Measurements from ENCODE around the gene CSPG5. TPM values are rescaled to one million over a fixed set of nuclear protein-coding genes. Genes with fewer than 3 reads are reported as not detected.

Gene CSPG5
- polyA plus RNA-seq, 2 of the 4 experiments (the other 2 are of a cell fraction), result 0.14 to 0.93 TPM

GRCh38 chr3:47571391-47572175 lies 7.1 kb downstream of the CSPG5 start:
- POLR2A ChIA-PET, result no interaction called here
- H3K4me2 ChIP-seq, result no peak overlapping the region
- ATAC-seq, result no peak; a peak in 1 of 6 replicates
- CTCF ChIA-PET, result no interaction called here
- no peak for DNase-seq (ENCODE audit: low read depth in 1 of 2, low spot score in 1 of 2)
- no peak for FAIRE-seq
- H3K9me3 ChIP-seq, result no peaks in the 10 kb centered on the region
- TF ChIP-seq PBX3 (IDR thresholded peaks at IDR 0.05) (no peak), EHMT2 (IDR thresholded peaks at IDR 0.05; ENCODE audit: low read depth) (no peak), HEYL (CRISPR knock-in tag; IDR thresholded peaks at IDR 0.05) (no peak), JUNB (IDR thresholded peaks at IDR 0.05) (no peak), ATOH8 (CRISPR knock-in tag; IDR thresholded peaks at IDR 0.05; ENCODE audit: low read depth) (no peak), ESRRA (IDR thresholded peaks at IDR 0.05; ENCODE audit: borderline replicate concordance, low read length) (no peak), CTCF (IDR thresholded peaks at IDR 0.05) (no peak), PHF8 (IDR thresholded peaks at IDR 0.05; ENCODE audit: borderline replicate concordance, low read depth) (no peak), RAD21 (conservative IDR thresholded peaks at IDR 0.05 in 1 of 2, IDR thresholded peaks at IDR 0.05 in 1 of 2) (no peak), CHD2 (IDR thresholded peaks at IDR 0.05; ENCODE audit: low read length, partially characterized antibody) (no peak), FOSL2 (IDR thresholded peaks at IDR 0.05) (no peak), FOSL2 (CRISPR knock-in tag; IDR thresholded peaks at IDR 0.05) (no peak), USF2 (IDR thresholded peaks at IDR 0.05) (no peak), MYC (IDR thresholded peaks at IDR 0.05; ENCODE audit: borderline replicate concordance, low read length) (no peak)
- H3K4me3 ChIP-seq, result no peak overlapping the region
- WGBS (ENCODE audit: missing lambda C conversion rate), result 36% methylated on average over 5 of the region's 10 CpGs
- no peak overlapping the region for H3K27ac ChIP-seq
- H3K4me1 ChIP-seq, result no peaks in the 10 kb centered on the region

GRCh38 chr3:47568901-47569300 lies 9.8 kb downstream of the CSPG5 start:
- no peak for DNase-seq (ENCODE audit: low read depth in 1 of 2, low spot score in 1 of 2)
- no peak for ATAC-seq
- TF ChIP-seq ESRRA (IDR thresholded peaks at IDR 0.05; ENCODE audit: borderline replicate concordance, low read length) (no peak), HDAC2 (IDR thresholded peaks at IDR 0.05) (no peak), TFCP2L1 (CRISPR knock-in tag; IDR thresholded peaks at IDR 0.05) (no peak), GATA3 (IDR thresholded peaks at IDR 0.05; ENCODE audit: borderline replicate concordance) (no peak), HOXA7 (CRISPR knock-in tag; IDR thresholded peaks at IDR 0.05) (no peak), FOXS1 (CRISPR knock-in tag; IDR thresholded peaks at IDR 0.05) (no peak), CHD4 (IDR thresholded peaks at IDR 0.05; ENCODE audit: borderline replicate concordance) (no peak), RNF2 (IDR thresholded peaks at IDR 0.05; ENCODE audit: borderline replicate concordance, low read depth) (no peak), POLR2A (IDR thresholded peaks at IDR 0.05; ENCODE audit: low read length) (no peak), EP300 (IDR thresholded peaks at IDR 0.05) (no peak), JUN (IDR thresholded peaks at IDR 0.05) (no peak), MAX (IDR thresholded peaks at IDR 0.05) (no peak), NR3C1 (IDR thresholded peaks at IDR 0.05) (no peak), NPAS2 (CRISPR knock-in tag; IDR thresholded peaks at IDR 0.05; ENCODE audit: borderline replicate concordance) (no peak), CHD2 (IDR thresholded peaks at IDR 0.05; ENCODE audit: low read length, partially characterized antibody) (no peak), HOXB13 (CRISPR knock-in tag; IDR thresholded peaks at IDR 0.05; ENCODE audit: low read depth) (no peak)
- Histone ChIP-seq H3K4me3 (no peak overlapping the region), H3K27ac (no peak overlapping the region), H3K4me1 (no peaks in the 10 kb centered on the region), H3K4me2 (no peak overlapping the region), H3K9me3 (no peaks in the 10 kb centered on the region)
- FAIRE-seq, result no peak
- CTCF ChIA-PET, result no interaction called here
- WGBS (ENCODE audit: missing lambda C conversion rate), result 68% methylated on average over 6 of the region's 6 CpGs
- POLR2A ChIA-PET, result no interaction called here

Measured in A549 (cell line).